HS-27A (cell line): ENCODE measurements around the gene PIK3R6.
"Not testable (repeated sequence)": the region's sequence is repeated elsewhere in the genome, so short reads cannot be mapped to it uniquely, and the experiment has no call there.

ENCODE experiments used
- DNase-seq: peaks from one replicate; pipeline ENCODE4 v3.0.0-alpha.2; 2012; ENCODE audit warnings: low read depth, missing footprints

The PIK3R6 gene

DNA sequence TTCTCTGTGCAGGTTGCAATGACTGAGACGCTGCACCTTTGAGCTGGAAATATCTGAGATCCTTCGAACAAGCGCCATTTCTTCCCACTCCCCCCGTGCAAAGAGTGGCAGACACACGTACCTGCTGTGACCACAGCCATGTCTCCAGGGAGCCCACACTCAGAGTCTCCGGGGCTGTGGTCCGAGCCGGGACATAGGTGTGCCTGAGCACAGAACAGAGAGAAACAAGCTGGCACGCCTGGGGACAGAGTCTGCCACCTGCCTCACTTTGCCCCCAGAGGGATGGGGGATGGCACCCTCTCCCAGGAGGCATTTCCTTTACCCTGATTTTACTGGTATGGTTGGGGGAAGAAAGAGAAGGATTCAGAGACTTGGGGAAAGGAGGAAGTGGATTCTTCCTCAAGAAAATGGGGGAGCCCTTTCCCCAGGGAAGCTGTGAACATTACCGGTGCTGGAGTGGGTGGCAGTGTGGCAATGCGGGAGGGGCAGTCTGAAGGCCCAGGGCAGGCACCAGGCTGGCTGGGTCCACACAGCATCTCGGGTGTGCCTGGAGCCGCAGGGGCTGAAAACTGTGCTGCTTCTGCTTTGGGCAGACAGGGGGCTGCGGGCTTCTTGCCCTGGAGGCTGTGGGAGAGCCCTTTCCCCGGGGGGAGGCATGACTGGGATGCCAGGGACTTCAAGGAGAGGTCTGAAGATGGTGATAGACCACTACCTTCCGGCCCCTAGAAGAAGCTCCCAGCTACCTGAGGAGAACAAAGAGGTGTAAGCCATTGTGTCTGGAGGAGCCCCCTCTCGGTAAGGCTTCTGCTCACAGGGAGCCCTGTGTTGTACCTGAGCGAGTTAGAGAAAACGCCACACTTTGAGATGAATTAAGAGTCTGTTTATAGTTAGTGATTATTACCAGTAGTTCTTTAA is 6.6 kb upstream of the PIK3R6 start:
- no peak for DNase-seq

DNA sequence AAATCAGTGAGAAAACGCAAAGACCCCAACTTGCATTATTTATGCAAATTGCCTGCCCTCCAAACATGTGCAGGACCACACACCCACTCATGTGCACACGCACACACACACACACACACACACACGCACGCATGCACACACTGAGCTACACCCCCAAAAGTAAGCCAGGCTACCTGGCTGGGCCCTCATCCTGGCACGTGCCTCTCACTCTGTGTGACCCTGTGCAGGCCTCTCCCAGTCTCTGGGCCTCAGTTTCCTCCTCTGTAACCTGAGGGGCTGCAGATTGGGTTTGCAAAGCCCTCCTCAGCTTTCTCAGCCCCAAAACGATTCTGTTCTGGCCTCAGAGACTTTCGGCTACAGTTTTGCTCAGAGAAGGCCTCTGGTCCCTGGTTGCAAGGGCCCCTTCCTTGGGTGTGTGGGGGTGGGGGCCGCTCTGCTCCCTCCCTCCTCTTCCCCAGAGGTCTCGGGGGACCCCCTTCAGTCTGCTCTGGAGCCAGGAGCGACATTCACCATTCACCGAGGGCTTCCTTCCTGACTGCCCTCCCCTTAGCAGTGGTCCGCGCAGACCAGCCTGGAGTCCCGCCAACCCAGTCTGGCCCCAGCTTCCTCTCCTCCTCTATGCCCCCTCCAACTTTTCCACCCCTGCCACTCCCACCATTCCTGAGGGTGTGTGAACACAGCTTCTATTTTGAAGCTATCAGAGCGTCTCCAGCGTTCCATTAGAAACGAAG is 5.4 kb upstream of the PIK3R6 start:
- DNase-seq, result no peak

DNA sequence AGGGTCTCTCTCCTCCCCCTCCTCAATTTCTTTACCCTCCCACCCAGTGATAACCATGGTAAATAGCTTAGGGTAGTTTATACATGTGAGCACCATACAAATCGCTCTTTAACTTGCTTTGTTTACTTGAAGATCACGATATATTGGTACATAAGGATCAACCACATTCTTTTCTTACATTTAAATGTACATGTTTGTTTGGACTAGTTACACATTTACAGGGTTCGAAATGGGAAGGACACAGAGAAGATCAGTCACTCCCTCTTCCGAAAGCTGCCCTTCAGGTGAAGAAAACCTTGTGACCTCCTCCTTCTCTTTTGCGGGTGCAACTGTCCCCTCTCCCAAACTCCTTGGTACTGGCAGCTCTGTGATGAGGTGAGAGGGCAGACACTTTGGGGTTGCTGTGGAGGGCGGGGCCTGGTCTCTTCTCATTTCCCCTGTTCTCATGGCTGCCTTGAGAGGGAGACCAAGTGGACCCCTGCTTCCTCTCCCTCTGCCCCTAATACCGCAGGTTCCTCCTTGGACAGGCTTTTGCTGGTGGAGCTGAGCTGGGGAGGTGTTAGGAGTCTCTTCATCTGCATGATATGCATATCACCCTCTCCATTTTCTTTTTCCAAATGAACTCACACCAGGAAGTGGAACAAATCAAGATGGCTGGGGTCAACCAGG is 4.7 kb upstream of the PIK3R6 start:
- no peak for DNase-seq

DNA sequence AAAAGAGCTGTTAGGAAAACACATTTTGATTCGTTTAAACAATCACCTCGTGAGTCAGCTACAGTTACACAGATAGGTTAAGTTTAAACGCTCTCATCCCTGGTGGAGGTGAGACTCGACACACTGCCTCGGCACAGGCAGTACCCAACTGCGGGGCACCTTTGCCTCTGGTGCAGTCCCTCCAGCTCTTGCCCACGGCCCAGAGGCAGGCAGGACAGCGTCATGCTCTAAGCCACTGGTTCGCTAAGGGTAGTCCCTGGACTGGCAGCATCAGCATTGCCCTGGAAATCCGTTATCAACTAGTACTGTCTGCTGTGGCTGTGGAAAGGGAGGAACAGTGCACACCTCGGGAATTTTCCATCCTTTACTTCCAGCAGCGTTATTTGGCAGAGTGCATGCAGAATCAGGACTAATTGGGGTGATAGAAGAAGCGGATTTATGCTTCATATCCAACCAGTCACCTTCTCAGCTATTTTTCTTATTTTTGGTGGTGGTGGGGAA is 3.7 kb upstream of the PIK3R6 start:
- no peak for DNase-seq

DNA sequence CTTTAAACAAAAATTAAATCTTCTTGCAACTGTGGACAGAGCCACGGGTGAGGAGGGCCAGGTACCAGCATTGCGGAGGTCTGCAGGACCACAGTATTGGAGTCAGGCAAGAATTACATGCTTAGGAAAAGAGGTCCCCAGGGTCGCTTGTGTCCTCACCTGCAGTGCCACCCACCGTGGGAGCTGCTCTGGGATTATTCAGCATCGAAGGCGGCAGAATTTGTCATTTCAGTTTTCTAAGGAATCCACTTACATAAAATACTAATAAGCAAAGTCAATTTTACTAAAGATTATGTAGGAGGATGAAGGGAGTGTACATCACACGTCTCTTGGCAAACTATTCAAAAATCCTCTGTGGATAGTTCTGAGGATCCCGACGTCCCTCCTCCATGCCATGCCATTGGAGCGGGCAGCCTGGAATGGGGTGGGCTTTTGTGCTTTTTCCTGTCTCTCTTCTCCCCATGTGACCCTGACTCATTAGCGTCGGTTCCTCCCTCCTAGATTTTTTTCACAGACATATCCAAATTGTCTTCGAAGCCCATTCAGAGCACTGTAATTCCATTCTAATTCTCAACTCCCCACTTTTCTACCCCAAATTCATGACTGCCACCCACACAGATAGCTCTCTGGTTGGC is 3.0 kb upstream of the PIK3R6 start:
- no peak for DNase-seq

DNA sequence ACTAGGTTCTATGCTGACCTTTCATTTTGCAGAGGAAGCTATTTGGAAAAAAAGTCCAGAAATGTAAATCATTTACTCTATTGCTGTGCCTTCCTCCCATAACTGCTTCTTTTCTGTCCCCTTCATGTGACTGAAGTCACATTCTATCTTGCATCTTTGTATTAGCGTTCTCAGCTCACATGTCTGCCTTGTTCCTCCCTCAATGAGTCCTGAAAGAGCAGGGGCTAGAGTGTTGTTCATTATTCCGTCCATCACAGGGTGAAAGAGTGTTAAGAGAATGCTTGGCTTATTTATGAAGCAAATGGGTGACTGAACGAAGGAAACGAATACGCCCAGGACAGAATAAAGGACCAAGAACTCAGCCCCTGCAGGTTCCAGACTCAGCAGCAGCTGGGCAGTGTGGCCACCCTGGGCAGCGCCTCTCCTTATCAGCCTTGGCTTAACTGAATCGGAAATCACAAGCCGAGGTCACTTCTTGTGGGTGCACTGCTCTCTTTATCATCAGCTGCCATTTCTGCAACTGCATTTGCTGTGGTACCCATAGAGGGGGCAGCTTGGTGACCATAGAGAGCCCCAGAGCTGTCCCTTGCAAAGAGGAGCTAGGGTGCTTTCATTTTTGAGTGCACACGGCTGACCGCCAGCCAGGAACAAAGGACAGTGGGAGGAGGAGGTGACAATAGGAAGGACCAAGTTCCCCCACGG is 1.8 kb upstream of the PIK3R6 start:
- no peak for DNase-seq

DNA sequence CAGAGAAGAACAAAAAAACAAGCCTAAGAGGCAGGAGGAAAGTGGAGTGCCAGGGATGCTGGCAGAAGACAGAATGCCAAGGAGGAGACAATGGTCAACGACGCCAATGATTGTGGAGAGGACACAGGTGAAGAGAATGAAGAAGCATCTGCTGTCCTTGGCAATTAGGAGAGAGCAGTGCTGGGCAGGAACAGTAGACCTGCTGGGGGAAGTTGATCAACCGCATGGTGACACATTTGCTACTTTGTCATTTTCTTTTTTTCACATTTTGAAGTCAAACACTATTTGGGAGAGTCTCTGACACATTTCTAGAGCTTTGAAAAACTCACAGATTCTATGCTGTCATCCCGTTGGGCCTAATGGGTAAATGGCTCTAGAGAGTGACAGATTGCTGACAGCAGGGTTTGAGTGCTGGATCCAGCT is 1.1 kb upstream of the PIK3R6 start:
- no peak for DNase-seq

DNA sequence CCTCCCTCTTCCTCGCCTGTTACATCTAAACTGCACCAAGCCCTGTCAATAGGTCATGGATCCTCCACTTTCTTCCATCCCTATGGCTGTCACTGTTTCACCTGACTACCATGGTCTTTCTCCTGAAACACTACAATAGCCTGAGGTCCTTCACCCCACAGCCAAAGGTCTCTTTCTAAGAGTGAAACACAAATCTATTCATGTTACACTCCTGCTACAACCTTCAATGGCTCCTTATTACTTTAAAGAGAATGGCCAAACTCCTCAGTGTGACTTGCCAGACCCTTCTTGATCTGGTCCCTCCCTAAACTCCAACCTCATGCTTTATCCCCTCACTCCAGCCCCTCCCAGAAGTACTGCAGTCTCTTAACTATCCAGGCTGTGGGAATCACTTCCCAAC is 618 bp upstream of the PIK3R6 start:
- DNase-seq, result no peak

DNA sequence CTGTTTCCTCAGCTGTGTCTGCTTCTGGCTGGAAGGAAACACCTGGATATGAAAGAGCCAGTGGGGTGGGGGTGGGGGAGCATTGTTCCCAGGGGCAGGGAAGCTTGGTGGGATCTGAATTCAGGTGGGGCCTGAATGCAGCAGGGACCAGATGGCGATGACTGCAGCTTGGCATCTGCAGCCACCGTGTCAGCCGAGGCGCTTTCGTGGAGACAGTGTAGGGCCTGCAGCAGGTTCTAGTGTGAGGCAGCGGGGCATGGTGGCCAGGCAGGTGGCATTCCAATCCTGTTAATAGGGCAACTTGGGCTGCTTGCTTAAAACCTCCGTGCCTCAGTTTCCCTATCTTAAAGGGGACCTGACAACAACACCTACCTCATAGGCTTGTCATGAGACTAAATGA is 1.7 kb downstream of the PIK3R6 start:
- DNase-seq, result no peak

DNA sequence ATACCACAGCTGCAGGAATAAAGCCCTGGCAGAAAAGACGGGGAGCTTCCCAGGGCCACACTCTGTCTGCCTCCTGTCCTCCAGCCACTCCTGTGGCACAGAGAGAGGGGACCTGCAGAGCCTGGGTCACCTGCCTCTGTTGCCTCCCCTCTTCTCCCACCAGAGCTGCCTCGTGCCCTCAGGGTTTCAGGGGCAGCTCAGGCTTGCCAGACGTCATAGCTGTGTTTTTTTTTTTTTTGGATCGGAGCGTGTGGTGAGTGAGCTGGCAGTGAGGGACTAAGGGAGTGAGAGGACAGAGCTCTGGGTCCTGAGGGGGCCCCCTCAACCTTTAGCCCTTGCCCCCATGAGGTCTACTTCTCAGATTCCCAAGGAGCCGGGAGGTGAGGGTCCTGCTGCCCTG is 2.1 kb downstream of the PIK3R6 start:
- no peak for DNase-seq

DNA sequence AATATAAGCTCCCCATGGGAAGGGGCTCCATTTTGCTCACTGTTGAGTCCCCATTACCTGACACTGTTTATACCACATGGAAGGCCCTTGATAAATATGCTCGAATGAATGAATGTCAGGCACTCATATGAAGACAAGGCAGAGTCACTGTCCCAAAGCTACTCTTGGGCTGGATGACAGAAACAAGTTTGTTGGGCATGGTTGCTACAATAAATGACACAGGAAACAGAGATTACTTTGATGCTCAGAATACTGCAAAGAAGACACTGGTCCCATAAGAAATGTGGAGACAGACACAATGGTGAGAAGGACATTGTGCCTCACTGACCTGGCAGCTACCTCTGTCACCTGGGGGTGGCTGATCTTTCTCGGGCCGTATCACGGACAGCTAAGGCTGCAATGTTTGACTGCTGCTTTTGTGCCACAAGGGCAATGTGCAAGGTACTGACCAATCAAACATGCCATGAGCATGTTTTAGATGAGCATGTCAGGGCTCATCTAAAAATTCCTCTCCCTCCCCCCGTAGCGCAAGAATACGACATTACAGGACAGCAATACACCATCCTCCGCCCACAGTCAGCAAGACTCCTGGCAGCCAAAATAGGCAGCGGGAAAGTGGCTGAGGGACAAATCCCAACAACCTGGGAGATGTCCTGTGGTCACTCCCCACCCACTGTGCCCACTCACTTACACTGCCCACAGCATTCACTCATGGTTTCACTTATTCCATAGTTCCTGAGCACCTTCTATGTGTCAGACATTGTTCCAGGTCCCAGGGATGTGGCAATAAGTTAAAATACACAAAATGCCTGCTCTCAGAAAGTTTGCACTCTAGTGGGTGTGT is 5.0 kb downstream of the PIK3R6 start:
- no peak for DNase-seq

DNA sequence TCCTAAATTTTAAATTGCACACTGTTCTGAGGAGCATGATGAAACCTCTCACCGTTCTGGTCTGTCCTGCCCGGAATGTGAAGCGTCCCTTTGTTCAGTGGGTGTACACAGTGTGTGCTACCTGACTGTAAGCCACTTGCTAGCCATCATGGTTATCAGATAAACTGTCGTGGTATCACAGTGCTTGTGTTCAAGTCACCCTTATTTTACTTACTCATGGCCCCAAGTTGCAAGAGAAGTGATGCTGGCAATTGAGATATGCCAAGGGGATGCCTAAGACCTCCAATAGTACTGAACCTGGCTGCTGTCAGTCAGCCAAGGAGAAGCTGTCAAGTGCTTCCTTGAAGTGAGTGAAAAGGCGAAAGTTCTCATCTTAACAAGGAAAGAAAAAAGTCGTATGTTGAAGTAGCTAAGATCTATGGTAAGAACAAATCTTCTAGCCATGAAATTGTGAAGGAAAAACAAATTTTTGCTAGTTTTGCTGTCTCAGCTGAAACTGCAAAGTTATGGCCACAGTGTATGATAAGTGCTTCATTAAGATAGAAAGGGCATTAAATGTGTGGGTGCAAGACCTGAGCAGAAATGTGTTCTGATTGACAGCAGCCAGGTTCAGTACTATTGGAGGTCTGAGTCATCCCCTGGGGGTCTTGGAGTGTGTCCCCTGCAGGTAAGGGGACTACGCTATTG is 5.8 kb downstream of the PIK3R6 start:
- no peak for DNase-seq

DNA sequence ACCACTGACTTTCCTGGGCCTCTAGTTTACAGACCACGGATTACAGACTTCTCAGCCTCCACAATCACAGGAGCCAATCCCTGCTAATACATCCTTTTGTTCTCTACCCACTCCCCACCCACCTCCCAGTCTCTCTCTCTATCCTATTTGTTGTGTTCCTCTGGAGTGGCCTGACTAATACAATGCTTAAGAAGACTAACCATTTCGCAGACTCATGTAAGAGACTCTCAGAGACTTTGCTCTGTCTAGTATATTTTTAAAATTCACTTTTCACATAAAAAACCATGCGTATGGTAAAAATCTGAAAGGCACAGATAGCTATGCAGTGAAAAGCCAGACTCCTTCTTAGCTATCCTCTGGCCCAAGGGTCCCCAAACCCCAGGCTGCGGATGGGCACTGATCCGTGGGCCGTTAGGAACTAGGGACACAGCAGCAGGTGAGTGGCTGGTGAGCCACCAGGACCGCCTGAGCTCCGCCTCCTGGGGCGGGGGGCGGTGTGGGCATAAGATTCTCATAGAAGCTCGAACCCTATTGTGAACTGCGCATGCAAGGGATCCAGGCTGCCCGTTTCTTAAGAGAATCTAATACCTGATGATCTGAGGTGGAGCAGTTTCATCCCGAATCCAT is 7.6 kb downstream of the PIK3R6 start:
- DNase-seq, result no peak

DNA sequence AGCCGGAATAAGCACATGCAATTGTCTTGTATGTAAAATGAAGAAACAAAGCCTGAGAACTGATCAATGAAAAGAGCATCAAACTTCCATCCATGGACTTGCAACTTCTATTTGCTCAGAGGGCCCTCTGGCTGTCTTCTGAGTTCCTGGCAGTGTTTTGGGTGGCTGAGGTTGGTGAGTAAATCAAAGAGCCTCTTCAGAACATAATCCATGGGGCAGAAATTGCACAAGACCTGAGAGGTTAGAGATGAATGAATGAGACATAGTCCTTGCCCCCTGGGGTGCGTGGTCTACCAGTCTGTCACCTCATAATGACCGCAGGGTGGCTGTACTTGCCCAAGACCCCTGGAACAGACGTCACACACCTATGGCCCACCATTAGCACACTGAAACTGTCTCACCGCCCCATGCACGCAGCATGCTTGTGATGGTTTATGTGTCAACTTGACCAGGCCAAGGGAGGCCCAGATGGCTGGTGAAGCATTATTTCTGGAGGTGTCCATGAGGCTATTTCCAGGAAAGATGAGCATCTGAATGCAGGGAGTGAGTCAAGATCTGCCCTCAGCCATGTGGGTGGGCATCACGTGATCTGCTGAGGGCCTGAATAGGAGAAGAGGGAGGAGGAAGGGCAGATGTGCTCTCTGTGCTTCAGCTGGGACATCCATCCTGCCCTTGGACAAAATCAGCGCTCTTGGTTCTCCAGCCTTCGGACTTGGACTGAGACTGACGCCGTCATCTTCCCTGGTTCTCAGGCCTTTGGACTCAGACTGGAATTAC is 8.3 kb downstream of the PIK3R6 start:
- DNase-seq, result no peak

DNA sequence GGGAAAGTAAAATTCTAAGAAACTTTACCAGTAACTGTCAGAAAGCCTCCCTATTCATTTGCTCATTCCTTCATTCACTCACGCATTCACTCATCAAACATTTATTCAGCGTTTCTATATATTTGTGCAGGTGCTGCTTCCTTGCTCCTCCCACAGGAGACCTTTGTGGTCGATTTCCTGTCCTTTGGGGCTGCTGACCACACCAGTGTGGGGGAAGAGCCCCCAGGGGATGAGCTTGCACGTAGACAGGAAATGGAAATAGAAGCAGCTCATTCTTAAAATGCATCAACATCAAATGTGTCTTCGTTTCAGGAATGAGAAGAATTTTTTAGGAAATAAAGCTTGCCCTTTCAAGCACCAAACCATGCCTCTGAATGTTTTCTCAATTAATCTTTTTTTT is 9.6 kb downstream of the PIK3R6 start:
- DNase-seq, result peak; percentile 59

DNA sequence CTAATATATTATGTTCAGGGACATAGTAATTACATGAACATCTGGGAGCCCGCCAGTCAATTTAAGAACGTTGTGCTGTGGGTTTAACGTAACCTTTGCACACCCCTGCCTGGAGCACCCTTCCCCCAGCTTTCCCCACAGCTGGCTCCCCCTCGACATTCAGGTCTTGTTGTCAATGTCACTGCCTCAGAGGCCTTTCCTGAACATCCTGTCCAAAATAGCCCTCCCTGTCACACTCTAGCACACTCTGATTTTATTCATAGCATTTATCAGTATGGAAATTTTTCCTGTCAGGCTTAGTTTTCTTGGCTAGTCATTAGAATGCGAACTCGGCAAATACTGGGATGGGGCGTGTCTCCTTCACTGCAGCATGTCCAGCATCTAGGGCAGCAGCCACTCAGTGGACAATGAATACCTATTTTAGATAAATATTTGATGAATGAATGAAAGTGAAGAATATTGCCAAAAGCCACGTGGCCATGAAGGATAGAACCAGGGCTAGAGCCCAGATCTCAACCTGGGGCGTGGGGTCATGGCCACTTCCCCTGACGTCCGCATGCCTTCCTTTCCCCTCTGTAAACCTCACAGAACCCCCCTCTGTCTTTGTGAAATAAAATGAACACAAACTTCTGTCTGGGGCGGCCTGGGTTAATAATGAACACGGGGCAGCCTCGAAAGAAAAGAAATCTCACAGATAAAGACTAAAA is 10.5 kb downstream of the PIK3R6 start:
- no peak for DNase-seq

DNA sequence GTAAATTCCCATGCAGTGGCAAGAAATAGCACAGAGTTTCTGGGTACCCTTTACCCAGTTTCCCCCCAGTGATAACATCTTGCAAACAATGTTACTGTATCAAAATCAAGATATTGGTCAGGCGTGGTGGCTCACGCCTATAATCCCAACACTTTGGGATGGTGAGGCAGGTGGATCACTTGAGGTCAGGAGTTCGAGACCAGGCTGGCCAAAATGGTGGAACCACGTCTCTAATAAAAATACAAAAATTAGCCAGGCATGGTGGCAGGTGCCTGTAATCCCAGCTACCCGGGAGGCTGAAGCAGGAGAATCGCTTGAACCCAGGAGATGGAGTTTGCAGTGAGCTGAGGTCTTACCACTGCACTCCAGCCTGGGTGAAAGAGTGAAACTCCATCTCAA is 11.3 kb downstream of the PIK3R6 start:
- DNase-seq, result not testable (repeated sequence)
